Glutamatergic neuron (in vitro differentiated cells): ENCODE data around the gene C1QTNF5. TPM values are rescaled to one million over a fixed set of nuclear protein-coding genes. Genes with fewer than 3 reads are reported as not detected.

Source experiments
- DNase-seq: peaks from one replicate; pipeline ENCODE4 v3.0.0; 2022
- H3K27ac Mint-ChIP-seq: one replicate; pipeline ENCODE4 v1.8.0; 2020; ENCODE audit warnings: mild to moderate bottlenecking, mixed read lengths, inconsistent platforms; ENCODE audit not compliant: unreplicated experiment
- H3K27me3 Mint-ChIP-seq: one replicate; pipeline ENCODE4 v1.8.0; 2020; ENCODE audit warnings: mild to moderate bottlenecking, moderate library complexity, mixed read lengths, inconsistent platforms; ENCODE audit not compliant: unreplicated experiment
- H3K36me3 Mint-ChIP-seq: one replicate; pipeline ENCODE4 v1.8.0; 2020; ENCODE audit warnings: mild to moderate bottlenecking, mixed read lengths, inconsistent platforms; ENCODE audit not compliant: unreplicated experiment
- H3K4me1 Mint-ChIP-seq: one replicate; pipeline ENCODE4 v1.8.0; 2020; ENCODE audit warnings: mild to moderate bottlenecking, low read depth, mixed read lengths, inconsistent platforms; ENCODE audit not compliant: unreplicated experiment
- H3K4me3 Mint-ChIP-seq: one replicate; pipeline ENCODE4 v1.8.0; 2020; ENCODE audit warnings: mild to moderate bottlenecking, mixed read lengths, inconsistent platforms; ENCODE audit not compliant: unreplicated experiment
- H3K9me3 Mint-ChIP-seq: one replicate; pipeline ENCODE4 v1.8.0; 2020; ENCODE audit warnings: mild to moderate bottlenecking, moderate library complexity, mixed read lengths, inconsistent platforms; ENCODE audit not compliant: unreplicated experiment
- total RNA-seq: library from RNA; stranded (reverse); fragmentation: NEBNext Ultra II Directional; extraction: Animal tissue kit (Norgen Biotek cat#: 25700); gene quantifications from one replicate; pipeline ENCODE4 v1.2.1, GENCODE V29; 2021; ENCODE audit not compliant: unreplicated experiment
- TF ChIP-seq, protein P1 (sequence below): fragments of 200-600 bp; sonication (generic); IDR thresholded peaks from one replicate; pipeline ENCODE4 v1.5.0; 2021; ENCODE audit not compliant: partially characterized antibody, unreplicated experiment

C1QTNF5 gene
- total RNA-seq, 1 donor from 2014 or later = 0.32 TPM

DNA sequence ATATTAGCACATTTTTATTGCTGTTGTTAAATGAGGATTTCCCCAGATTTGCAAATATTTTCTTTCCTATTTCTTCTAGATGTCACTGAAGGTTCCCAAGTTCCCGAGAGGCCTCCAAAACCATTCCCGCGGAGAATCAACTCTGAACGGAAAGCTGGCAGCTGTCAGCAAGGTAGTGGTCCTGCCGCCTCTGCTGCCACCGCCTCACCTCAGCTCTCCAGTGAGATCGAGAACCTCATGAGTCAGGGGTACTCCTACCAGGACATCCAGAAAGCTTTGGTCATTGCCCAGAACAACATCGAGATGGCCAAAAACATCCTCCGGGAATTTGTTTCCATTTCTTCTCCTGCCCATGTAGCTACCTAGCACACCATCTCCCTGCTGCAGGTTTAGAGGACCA, 41.3 kb downstream of the C1QTNF5 start:
- H3K36me3 Mint-ChIP-seq = no peaks in the 10 kb centered on the region
- no peaks in the 10 kb centered on the region for H3K27me3 Mint-ChIP-seq
- no peaks in the 10 kb centered on the region for H3K9me3 Mint-ChIP-seq
- no peak overlapping the region for H3K27ac Mint-ChIP-seq
- H3K4me3 Mint-ChIP-seq = no peak overlapping the region
- DNase-seq = no peak
- TF ChIP-seq, protein P1, sequence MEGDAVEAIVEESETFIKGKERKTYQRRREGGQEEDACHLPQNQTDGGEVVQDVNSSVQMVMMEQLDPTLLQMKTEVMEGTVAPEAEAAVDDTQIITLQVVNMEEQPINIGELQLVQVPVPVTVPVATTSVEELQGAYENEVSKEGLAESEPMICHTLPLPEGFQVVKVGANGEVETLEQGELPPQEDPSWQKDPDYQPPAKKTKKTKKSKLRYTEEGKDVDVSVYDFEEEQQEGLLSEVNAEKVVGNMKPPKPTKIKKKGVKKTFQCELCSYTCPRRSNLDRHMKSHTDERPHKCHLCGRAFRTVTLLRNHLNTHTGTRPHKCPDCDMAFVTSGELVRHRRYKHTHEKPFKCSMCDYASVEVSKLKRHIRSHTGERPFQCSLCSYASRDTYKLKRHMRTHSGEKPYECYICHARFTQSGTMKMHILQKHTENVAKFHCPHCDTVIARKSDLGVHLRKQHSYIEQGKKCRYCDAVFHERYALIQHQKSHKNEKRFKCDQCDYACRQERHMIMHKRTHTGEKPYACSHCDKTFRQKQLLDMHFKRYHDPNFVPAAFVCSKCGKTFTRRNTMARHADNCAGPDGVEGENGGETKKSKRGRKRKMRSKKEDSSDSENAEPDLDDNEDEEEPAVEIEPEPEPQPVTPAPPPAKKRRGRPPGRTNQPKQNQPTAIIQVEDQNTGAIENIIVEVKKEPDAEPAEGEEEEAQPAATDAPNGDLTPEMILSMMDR = no peak
- no peaks in the 10 kb centered on the region for H3K4me1 Mint-ChIP-seq

DNA sequence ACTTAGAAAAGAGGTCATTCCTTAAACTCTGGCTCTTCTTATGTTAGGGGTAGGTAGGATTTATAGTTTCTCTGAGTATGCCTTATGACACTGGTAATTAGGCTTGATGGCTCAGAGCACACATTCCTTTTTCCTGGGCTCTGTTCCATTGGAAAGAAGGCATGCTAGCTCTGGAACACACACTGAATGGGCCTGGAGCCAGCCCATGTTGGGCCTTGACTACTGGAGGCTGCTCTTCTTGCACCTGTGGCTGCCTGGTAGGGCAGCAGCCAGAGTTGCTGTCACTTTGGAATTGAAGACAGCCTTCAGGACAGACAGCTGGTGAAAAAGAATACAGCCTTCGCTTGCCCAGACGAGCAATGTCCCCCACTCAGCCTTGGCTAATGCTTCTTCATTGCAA, 42.0 kb downstream of the C1QTNF5 start:
- H3K36me3 Mint-ChIP-seq = no peaks in the 10 kb centered on the region
- no peaks in the 10 kb centered on the region for H3K4me1 Mint-ChIP-seq
- H3K9me3 Mint-ChIP-seq = no peaks in the 10 kb centered on the region
- no peak for DNase-seq
- TF ChIP-seq, protein P1 = no peak
- H3K27ac Mint-ChIP-seq = no peak overlapping the region
- H3K27me3 Mint-ChIP-seq = no peaks in the 10 kb centered on the region
- no peak overlapping the region for H3K4me3 Mint-ChIP-seq

DNA sequence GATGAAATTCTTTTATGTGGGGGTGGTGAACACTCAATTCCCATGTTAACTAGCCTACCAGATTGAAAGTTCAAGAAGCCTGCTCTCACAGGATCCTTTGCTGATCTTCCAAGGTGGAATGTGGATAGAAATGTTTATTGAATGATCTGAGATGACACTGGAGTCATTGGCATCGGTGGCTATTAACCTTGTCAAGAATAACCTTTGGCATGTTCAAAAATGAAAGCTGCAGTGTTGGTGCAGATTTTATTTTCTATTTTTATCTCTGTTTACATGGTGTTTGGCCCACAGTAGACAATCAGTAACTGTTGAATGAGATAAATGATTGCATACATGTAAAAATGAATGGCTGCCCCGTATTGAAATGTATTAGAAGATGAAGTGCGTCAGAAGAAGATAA, 42.7 kb downstream of the C1QTNF5 start:
- Mint-ChIP-seq H3K4me1 (no peaks in the 10 kb centered on the region), H3K27ac (no peak overlapping the region), H3K36me3 (no peaks in the 10 kb centered on the region), H3K4me3 (no peak overlapping the region), H3K9me3 (no peaks in the 10 kb centered on the region), H3K27me3 (no peaks in the 10 kb centered on the region)
- DNase-seq = no peak
- TF ChIP-seq, protein P1 = no peak

DNA sequence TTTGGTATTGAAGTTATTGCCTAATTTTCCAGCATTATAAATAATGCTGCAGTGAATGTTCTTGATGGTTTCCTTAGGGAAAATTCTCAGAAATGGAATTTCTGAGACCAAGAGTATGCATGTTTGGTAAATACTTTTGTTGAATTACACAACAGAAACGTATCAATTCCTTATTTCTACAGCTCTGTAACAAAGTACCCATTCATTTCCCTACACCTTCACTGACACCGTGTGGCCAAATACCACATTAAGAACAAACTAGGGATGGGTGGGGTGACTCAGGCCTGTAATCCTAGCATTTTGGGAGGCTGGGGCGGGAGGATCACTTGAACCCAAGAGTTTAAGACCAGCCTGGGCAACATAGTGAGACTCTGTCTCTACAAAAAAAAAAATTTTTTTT, 45.5 kb downstream of the C1QTNF5 start:
- no peaks in the 10 kb centered on the region for H3K9me3 Mint-ChIP-seq

DNA sequence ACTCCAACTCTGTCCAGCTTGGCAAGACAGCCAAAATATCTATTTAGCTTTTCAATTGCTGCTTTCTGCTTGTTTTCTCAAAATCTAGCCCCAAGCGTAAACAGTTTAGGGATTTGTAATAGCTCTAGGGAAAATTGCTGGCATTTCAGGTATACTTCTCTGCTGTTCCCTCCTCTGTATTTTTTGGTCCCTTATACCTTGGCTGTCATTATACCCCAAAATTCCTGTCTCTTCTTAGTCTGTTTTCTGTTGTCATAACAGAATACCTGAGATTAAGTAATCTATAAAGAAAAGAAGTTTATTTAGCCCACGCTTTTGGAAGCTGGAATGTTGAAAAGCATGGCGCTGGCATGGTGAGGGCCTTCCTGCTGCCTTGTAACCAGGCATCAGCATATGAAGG, 47.2 kb downstream of the C1QTNF5 start:
- no peak for DNase-seq
- H3K9me3 Mint-ChIP-seq = no peaks in the 10 kb centered on the region
- no peak overlapping the region for H3K4me3 Mint-ChIP-seq
- H3K36me3 Mint-ChIP-seq = no peaks in the 10 kb centered on the region
- no peak overlapping the region for H3K27ac Mint-ChIP-seq
- no peaks in the 10 kb centered on the region for H3K27me3 Mint-ChIP-seq
- no peaks in the 10 kb centered on the region for H3K4me1 Mint-ChIP-seq
- TF ChIP-seq, protein P1 = no peak

More for the DNA sequence above, 45.5 kb downstream of the C1QTNF5 start:
- no peaks in the 10 kb centered on the region for H3K36me3 Mint-ChIP-seq
- H3K4me1 Mint-ChIP-seq = no peaks in the 10 kb centered on the region
- no peak overlapping the region for H3K27ac Mint-ChIP-seq
- H3K4me3 Mint-ChIP-seq = no peak overlapping the region
- TF ChIP-seq, protein P1 = no peak
- H3K27me3 Mint-ChIP-seq = no peaks in the 10 kb centered on the region
- DNase-seq = no peak
